ENCODE measurements around the gene GNG4. TPM values are rescaled to one million over a fixed set of nuclear protein-coding genes. Genes with fewer than 3 reads are reported as not detected.
A peak's percentile ranks its signal among the peaks of the same experiment; 100 is the strongest.

Gene GNG4
- total RNA-seq (3.1 TPM), polyA plus RNA-seq (9.8 TPM)
- long read RNA-seq, donor 1: 0 reads
- long read RNA-seq, donor 2, full-length matches to known transcripts: 4 of 4 reads
- long read RNA-seq, donor 2, partial matches to known transcripts: 0 of 4 reads
- long read RNA-seq, donor 2, other reads (novel, unspliced or antisense): 0 of 4 reads
- long read RNA-seq, donor 3, full-length matches to known transcripts: 6 of 6 reads
- long read RNA-seq, donor 3, partial matches to known transcripts: 0 of 6 reads
- long read RNA-seq, donor 3, other reads (novel, unspliced or antisense): 0 of 6 reads
- long read RNA-seq, donor 4, full-length matches to known transcripts: 1 of 1 reads
- long read RNA-seq, donor 4, partial matches to known transcripts: 0 of 1 reads
- long read RNA-seq, donor 4, other reads (novel, unspliced or antisense): 0 of 1 reads
- long read RNA-seq, donor 5, full-length matches to known transcripts: 5 of 5 reads
- long read RNA-seq, donor 5, partial matches to known transcripts: 0 of 5 reads
- long read RNA-seq, donor 5, other reads (novel, unspliced or antisense): 0 of 5 reads
- long read RNA-seq, donor 6, full-length matches to known transcripts: 1 of 1 reads
- long read RNA-seq, donor 6, partial matches to known transcripts: 0 of 1 reads
- long read RNA-seq, donor 6, other reads (novel, unspliced or antisense): 0 of 1 reads
- long read RNA-seq, donor 7: 0 reads
- long read RNA-seq, donor 8, full-length matches to known transcripts: 1 of 1 reads
- long read RNA-seq, donor 8, partial matches to known transcripts: 0 of 1 reads
- long read RNA-seq, donor 8, other reads (novel, unspliced or antisense): 0 of 1 reads
- long read RNA-seq, donor 9: 0 reads
- long read RNA-seq, donor 10, full-length matches to known transcripts: 2 of 2 reads
- long read RNA-seq, donor 10, partial matches to known transcripts: 0 of 2 reads
- long read RNA-seq, donor 10, other reads (novel, unspliced or antisense): 0 of 2 reads

DNA sequence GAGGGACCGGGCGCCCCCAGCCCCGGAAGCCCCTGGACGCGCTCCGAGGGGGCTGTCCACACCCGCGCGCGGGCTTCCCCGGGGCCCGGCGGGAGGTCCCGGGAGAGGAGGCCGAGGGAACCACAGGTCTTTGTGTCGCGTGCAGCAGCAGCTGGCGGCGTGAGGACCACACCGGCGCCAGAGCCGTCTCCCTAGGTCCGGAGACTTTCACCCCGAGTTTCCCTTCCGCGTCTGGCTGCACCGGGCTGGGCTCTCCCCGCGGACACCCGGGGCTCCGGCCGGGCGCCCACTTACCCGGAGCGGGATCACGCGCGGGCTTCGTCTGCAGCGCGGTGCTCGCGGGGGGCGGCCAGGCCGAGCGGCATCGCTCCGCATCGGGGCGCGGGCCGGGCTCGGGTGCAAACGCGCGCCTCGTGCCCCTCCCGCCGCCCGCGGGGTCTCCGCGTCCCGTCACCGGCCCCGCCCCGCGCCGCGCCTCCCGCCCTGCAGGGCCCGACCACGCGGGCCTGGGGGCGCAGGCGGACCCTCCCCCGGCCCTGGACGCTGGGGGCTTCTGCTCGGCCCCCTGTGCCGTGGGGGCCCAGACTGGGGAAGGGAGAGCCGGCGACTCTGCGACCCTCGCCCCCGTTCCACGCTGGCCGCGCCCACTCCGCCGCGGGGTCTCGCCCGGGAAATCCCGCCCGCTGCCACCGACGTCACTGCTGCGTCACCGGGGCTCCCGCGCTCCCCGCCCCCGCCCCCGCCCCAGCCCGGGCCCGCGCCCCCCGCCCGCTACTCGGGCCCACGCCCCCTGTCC lies at the start of gene GNG4:
Gene GNG4, minus strand, starts transcription at position 417 of the 796 bp plus-strand sequence. CDS start 65,946 bp downstream, outside the sequence.
- Histone ChIP-seq H3K36me3 (ENCODE audit: control insufficient read depth in 2 of 2, insufficient read depth in 2 of 2, low read length in 1 of 2) (no peaks in the 10 kb centered on the region), H3K4me3 (ENCODE audit: low read length in 2 of 2) (peak within 1 kb of the TSS; percentile 22 to 71), H3K9me3 (ENCODE audit: control insufficient read depth in 2 of 2, insufficient read depth in 1 of 2, low read length in 1 of 2) (peaks cover 0 to 4% of the 10 kb centered on the region in 2 donors), H3K27me3 (ENCODE audit: control insufficient read depth in 2 of 2, insufficient read depth in 1 of 2, low read length in 1 of 2) (peaks cover 40 to 80% of the 10 kb centered on the region in 2 donors), H3K4me1 (ENCODE audit: control insufficient read depth in 2 of 2, insufficient read depth in 2 of 2, low read length in 2 of 2) (peaks cover 16 to 24% of the 10 kb centered on the region in 2 donors), H3K27ac (ENCODE audit: low read depth in 1 of 2, low read length in 1 of 2) (no peak within 1 kb of the TSS)
- DNase-seq (ENCODE audit: low read depth in 6 of 9, low spot score in 9 of 9): peak in 2 of 9 donors; percentile 21 to 31
- under 1% methylated on average over 109 of the region's 111 CpGs for WGBS

GRCh38 chr1:235697508-235697907 lies 47.9 kb upstream of the GNG4 start:
- WGBS: 97% methylated on average over 2 of the region's 2 CpGs
- peaks cover 48 to 80% of the 10 kb centered on the region in 2 donors for H3K36me3 ChIP-seq (ENCODE audit: control insufficient read depth in 2 of 2, insufficient read depth in 2 of 2, low read length in 1 of 2)
- DNase-seq (ENCODE audit: low read depth in 6 of 9, low spot score in 9 of 9): no peak
- H3K27ac ChIP-seq (ENCODE audit: low read depth in 1 of 2, low read length in 1 of 2): no peak overlapping the region
- H3K9me3 ChIP-seq (ENCODE audit: control insufficient read depth in 2 of 2, insufficient read depth in 1 of 2, low read length in 1 of 2): no peaks in the 10 kb centered on the region
- H3K4me1 ChIP-seq (ENCODE audit: control insufficient read depth in 2 of 2, insufficient read depth in 2 of 2, low read length in 2 of 2): no peaks in the 10 kb centered on the region
- H3K27me3 ChIP-seq (ENCODE audit: control insufficient read depth in 2 of 2, insufficient read depth in 1 of 2, low read length in 1 of 2): no peaks in the 10 kb centered on the region
- no peak overlapping the region for H3K4me3 ChIP-seq (ENCODE audit: low read length in 2 of 2)

DNA sequence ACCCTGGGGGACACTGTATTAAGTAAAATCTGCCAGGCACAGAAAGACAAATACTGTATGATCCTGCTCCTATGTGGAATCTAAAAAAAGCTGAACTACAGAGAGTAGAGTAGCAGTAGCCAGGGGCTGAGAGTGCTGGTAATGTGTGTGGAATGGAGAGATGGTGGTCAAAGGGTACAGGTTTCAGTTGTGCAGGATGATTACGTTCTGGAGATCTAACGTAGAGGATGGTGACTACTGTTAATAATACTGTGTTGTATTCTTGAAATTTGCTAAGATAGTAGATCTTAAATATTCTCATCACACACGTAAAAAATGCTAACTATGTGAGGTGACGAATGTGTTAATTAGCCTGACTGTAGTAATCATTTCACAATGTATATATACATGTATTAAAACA lies 39.8 kb upstream of the GNG4 start:
- Histone ChIP-seq H3K27ac (ENCODE audit: low read depth in 1 of 2, low read length in 1 of 2) (no peak overlapping the region), H3K9me3 (ENCODE audit: control insufficient read depth in 2 of 2, insufficient read depth in 1 of 2, low read length in 1 of 2) (no peaks in the 10 kb centered on the region), H3K4me1 (ENCODE audit: control insufficient read depth in 2 of 2, insufficient read depth in 2 of 2, low read length in 2 of 2) (no peaks in the 10 kb centered on the region), H3K36me3 (ENCODE audit: control insufficient read depth in 2 of 2, insufficient read depth in 2 of 2, low read length in 1 of 2) (peaks cover 45 to 73% of the 10 kb centered on the region in 2 donors), H3K4me3 (ENCODE audit: low read length in 2 of 2) (no peak overlapping the region), H3K27me3 (ENCODE audit: control insufficient read depth in 2 of 2, insufficient read depth in 1 of 2, low read length in 1 of 2) (no peaks in the 10 kb centered on the region)
- no peak for DNase-seq (ENCODE audit: low read depth in 6 of 9, low spot score in 9 of 9)
- 98% methylated on average over 4 of the region's 4 CpGs for WGBS

DNA sequence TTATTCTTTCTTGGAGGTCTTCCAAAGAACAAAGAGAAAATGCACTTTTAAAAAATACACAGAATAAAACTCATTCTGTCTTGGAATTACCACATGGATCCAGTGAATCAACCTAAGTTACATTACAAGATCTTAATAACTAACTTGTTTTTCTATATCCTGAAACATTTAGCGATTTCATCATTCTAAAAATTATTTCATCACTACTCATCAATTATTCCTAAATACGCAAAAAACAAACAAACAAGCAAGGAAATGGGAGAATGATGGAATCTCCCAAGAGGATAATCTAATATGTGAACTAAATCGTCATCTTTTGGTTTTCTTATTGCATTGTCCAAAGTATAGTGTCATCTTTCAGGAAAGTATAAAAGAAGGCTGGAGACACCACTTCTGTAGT lies 38.5 kb upstream of the GNG4 start:
- H3K4me1 ChIP-seq (ENCODE audit: control insufficient read depth in 2 of 2, insufficient read depth in 2 of 2, low read length in 2 of 2): no peaks in the 10 kb centered on the region
- no peaks in the 10 kb centered on the region for H3K9me3 ChIP-seq (ENCODE audit: control insufficient read depth in 2 of 2, insufficient read depth in 1 of 2, low read length in 1 of 2)
- peaks cover 41 to 73% of the 10 kb centered on the region in 2 donors for H3K36me3 ChIP-seq (ENCODE audit: control insufficient read depth in 2 of 2, insufficient read depth in 2 of 2, low read length in 1 of 2)
- WGBS: 98% methylated on average over 3 of the region's 3 CpGs
- H3K27ac ChIP-seq (ENCODE audit: low read depth in 1 of 2, low read length in 1 of 2): no peak overlapping the region
- no peaks in the 10 kb centered on the region for H3K27me3 ChIP-seq (ENCODE audit: control insufficient read depth in 2 of 2, insufficient read depth in 1 of 2, low read length in 1 of 2)
- H3K4me3 ChIP-seq (ENCODE audit: low read length in 2 of 2): no peak overlapping the region
- no peak for DNase-seq (ENCODE audit: low read depth in 6 of 9, low spot score in 9 of 9)

- Histone ChIP-seq H3K9me3 (ENCODE audit: control insufficient read depth in 2 of 2, insufficient read depth in 1 of 2, low read length in 1 of 2) (no peaks in the 10 kb centered on the region), H3K4me1 (ENCODE audit: control insufficient read depth in 2 of 2, insufficient read depth in 2 of 2, low read length in 2 of 2) (no peaks in the 10 kb centered on the region), H3K36me3 (ENCODE audit: control insufficient read depth in 2 of 2, insufficient read depth in 2 of 2, low read length in 1 of 2) (peaks cover 52 to 84% of the 10 kb centered on the region in 2 donors), H3K4me3 (ENCODE audit: low read length in 2 of 2) (no peak overlapping the region), H3K27ac (ENCODE audit: low read depth in 1 of 2, low read length in 1 of 2) (no peak overlapping the region), H3K27me3 (ENCODE audit: control insufficient read depth in 2 of 2, insufficient read depth in 1 of 2, low read length in 1 of 2) (no peaks in the 10 kb centered on the region)
- 93% methylated on average over 1 of the region's 1 CpG for WGBS
- no peak for DNase-seq (ENCODE audit: low read depth in 6 of 9, low spot score in 9 of 9)
Observed at GRCh38 chr1:235683653-235684052, 34.1 kb upstream of the GNG4 start.

GRCh38 chr1:235682216-235682615 lies 32.6 kb upstream of the GNG4 start:
- peaks cover 44 to 79% of the 10 kb centered on the region in 2 donors for H3K36me3 ChIP-seq (ENCODE audit: control insufficient read depth in 2 of 2, insufficient read depth in 2 of 2, low read length in 1 of 2)
- H3K27ac ChIP-seq (ENCODE audit: low read depth in 1 of 2, low read length in 1 of 2): no peak overlapping the region
- no peak overlapping the region for H3K4me3 ChIP-seq (ENCODE audit: low read length in 2 of 2)
- no peaks in the 10 kb centered on the region for H3K4me1 ChIP-seq (ENCODE audit: control insufficient read depth in 2 of 2, insufficient read depth in 2 of 2, low read length in 2 of 2)
- WGBS: 98% methylated on average over 3 of the region's 3 CpGs
- DNase-seq (ENCODE audit: low read depth in 6 of 9, low spot score in 9 of 9): no peak
- H3K27me3 ChIP-seq (ENCODE audit: control insufficient read depth in 2 of 2, insufficient read depth in 1 of 2, low read length in 1 of 2): no peaks in the 10 kb centered on the region
- H3K9me3 ChIP-seq (ENCODE audit: control insufficient read depth in 2 of 2, insufficient read depth in 1 of 2, low read length in 1 of 2): no peaks in the 10 kb centered on the region

- H3K4me3 ChIP-seq (ENCODE audit: low read length in 2 of 2): no peak overlapping the region
- peaks cover 53 to 83% of the 10 kb centered on the region in 2 donors for H3K36me3 ChIP-seq (ENCODE audit: control insufficient read depth in 2 of 2, insufficient read depth in 2 of 2, low read length in 1 of 2)
- H3K27ac ChIP-seq (ENCODE audit: low read depth in 1 of 2, low read length in 1 of 2): no peak overlapping the region
- no peaks in the 10 kb centered on the region for H3K27me3 ChIP-seq (ENCODE audit: control insufficient read depth in 2 of 2, insufficient read depth in 1 of 2, low read length in 1 of 2)
- no peaks in the 10 kb centered on the region for H3K4me1 ChIP-seq (ENCODE audit: control insufficient read depth in 2 of 2, insufficient read depth in 2 of 2, low read length in 2 of 2)
- peaks cover 3 to 7% of the 10 kb centered on the region in 2 donors for H3K9me3 ChIP-seq (ENCODE audit: control insufficient read depth in 2 of 2, insufficient read depth in 1 of 2, low read length in 1 of 2)
- WGBS: 99% methylated on average over 3 of the region's 3 CpGs
- DNase-seq (ENCODE audit: low read depth in 6 of 9, low spot score in 9 of 9): no peak
Observed at GRCh38 chr1:235679644-235680043, 30.1 kb upstream of the GNG4 start.

GRCh38 chr1:235679005-235679404 lies 29.4 kb upstream of the GNG4 start:
- H3K27ac ChIP-seq (ENCODE audit: low read depth in 1 of 2, low read length in 1 of 2): no peak overlapping the region
- H3K4me1 ChIP-seq (ENCODE audit: control insufficient read depth in 2 of 2, insufficient read depth in 2 of 2, low read length in 2 of 2): no peaks in the 10 kb centered on the region
- H3K4me3 ChIP-seq (ENCODE audit: low read length in 2 of 2): no peak overlapping the region
- H3K27me3 ChIP-seq (ENCODE audit: control insufficient read depth in 2 of 2, insufficient read depth in 1 of 2, low read length in 1 of 2): no peaks in the 10 kb centered on the region
- no peak for DNase-seq (ENCODE audit: low read depth in 6 of 9, low spot score in 9 of 9)
- peaks cover 3 to 7% of the 10 kb centered on the region in 2 donors for H3K9me3 ChIP-seq (ENCODE audit: control insufficient read depth in 2 of 2, insufficient read depth in 1 of 2, low read length in 1 of 2)
- WGBS: 96% methylated on average over 2 of the region's 2 CpGs
- peaks cover 58 to 83% of the 10 kb centered on the region in 2 donors for H3K36me3 ChIP-seq (ENCODE audit: control insufficient read depth in 2 of 2, insufficient read depth in 2 of 2, low read length in 1 of 2)
